SK-N-SH treated with all-trans-retinoic acid at 6 μM for 48 hours (cell line): ENCODE results near the gene FXYD4.

ENCODE experiments used
- ATAC-seq: fragments of 200-7000 bp; cut with Tn5 transposase; 3 replicates; pipeline ENCODE4 v1.9.1; 2020; ENCODE audit warnings: mild to moderate bottlenecking, moderate library complexity
- BACH2 ChIP-seq: fragments of 250-450 bp; sonication (Bioruptor Pico); IDR thresholded peaks from 2 replicates; pipeline ENCODE4 v1.9.0; 2021; ENCODE audit warnings: mild to moderate bottlenecking, borderline replicate concordance
- CSDC2 ChIP-seq: fragments of 250-450 bp; sonication (Bioruptor Pico); IDR thresholded peaks from 2 replicates; pipeline ENCODE4 v1.5.0; 2020; ENCODE audit warnings: mild to moderate bottlenecking, moderate library complexity
- CSRNP3 ChIP-seq: fragments of 250-450 bp; sonication (Bioruptor Pico); IDR thresholded peaks from 2 replicates; pipeline ENCODE4 v1.5.1; 2021; ENCODE audit warnings: mild to moderate bottlenecking, moderate library complexity
- ESRRG ChIP-seq: fragments of 250-450 bp; sonication (Bioruptor Pico); IDR thresholded peaks from 2 replicates; pipeline ENCODE4 v1.6.1; 2021; ENCODE audit warnings: mild to moderate bottlenecking
- GLIS3 ChIP-seq: fragments of 250-450 bp; sonication (Bioruptor Pico); IDR thresholded peaks from 2 replicates; pipeline ENCODE4 v1.5.0; 2020; ENCODE audit warnings: mild to moderate bottlenecking, moderate library complexity
- ISL1 ChIP-seq: fragments of 250-450 bp; sonication (Bioruptor Pico); IDR thresholded peaks from 2 replicates; pipeline ENCODE4 v2.1.2; 2022; ENCODE audit warnings: mild to moderate bottlenecking, moderate library complexity
- OSR1 ChIP-seq: fragments of 250-450 bp; sonication (Bioruptor Pico); IDR thresholded peaks from 2 replicates; pipeline ENCODE4 v1.8.0; 2022; ENCODE audit warnings: moderate library complexity, mild to moderate bottlenecking, inconsistent platforms
- PATZ1 ChIP-seq: fragments of 250-450 bp; sonication (Bioruptor Pico); IDR thresholded peaks from 2 replicates; pipeline ENCODE4 v1.8.0; 2020; ENCODE audit warnings: mild to moderate bottlenecking, moderate library complexity, borderline replicate concordance
- POU6F1 ChIP-seq: fragments of 250-450 bp; sonication (Bioruptor Pico); IDR thresholded peaks from 2 replicates; pipeline ENCODE4 v1.8.0; 2021; ENCODE audit warnings: low read depth, mild to moderate bottlenecking, moderate library complexity, borderline replicate concordance
- PPARA ChIP-seq: fragments of 250-450 bp; sonication (Bioruptor Pico); IDR thresholded peaks from 2 replicates; pipeline ENCODE4 v1.5.0; 2020; ENCODE audit warnings: mild to moderate bottlenecking, borderline replicate concordance
- RARB ChIP-seq: fragments of 250-450 bp; sonication (Bioruptor Pico); IDR thresholded peaks from 2 replicates; pipeline ENCODE4 v1.8.0; 2021; ENCODE audit warnings: mild to moderate bottlenecking, moderate library complexity
- SNAI2 ChIP-seq: fragments of 250-450 bp; sonication (Bioruptor Pico); IDR thresholded peaks from 2 replicates; pipeline ENCODE4 v1.5.0; 2020; ENCODE audit warnings: mild to moderate bottlenecking, moderate library complexity
- TCF4 ChIP-seq: fragments of 250-450 bp; sonication (Bioruptor Pico); IDR thresholded peaks from 2 replicates; pipeline ENCODE4 v1.8.0; 2021; ENCODE audit warnings: mild to moderate bottlenecking, moderate library complexity, borderline replicate concordance
- TOX ChIP-seq: fragments of 250-450 bp; sonication (Bioruptor Pico); IDR thresholded peaks from 2 replicates; pipeline ENCODE4 v1.8.0; 2021; ENCODE audit warnings: mild to moderate bottlenecking, moderate library complexity, borderline replicate concordance
- ZC3H10 ChIP-seq: fragments of 250-450 bp; sonication (Bioruptor Pico); IDR thresholded peaks from 2 replicates; pipeline ENCODE4 v1.5.1; 2021; ENCODE audit warnings: mild to moderate bottlenecking, moderate library complexity
- ZFP3 ChIP-seq: fragments of 250-450 bp; sonication (Bioruptor Pico); IDR thresholded peaks from 2 replicates; pipeline ENCODE4 v1.5.0; 2020; ENCODE audit warnings: mild to moderate bottlenecking, moderate library complexity
- ZFP30 ChIP-seq: fragments of 450-650 bp; formaldehyde crosslinking; IDR thresholded peaks from 2 replicates; pipeline ENCODE4 v1.5.0; 2022; ENCODE audit warnings: mild to moderate bottlenecking, moderate library complexity
- ZNF565 ChIP-seq: fragments of 450-650 bp; formaldehyde crosslinking; conservative IDR thresholded peaks from 2 replicates; pipeline ENCODE4 v1.5.0; 2020; ENCODE audit warnings: low read depth, mild to moderate bottlenecking, moderate library complexity
- ZNF70 ChIP-seq: fragments of 450-650 bp; formaldehyde crosslinking; IDR thresholded peaks from 2 replicates; pipeline ENCODE4 v1.5.0; 2020; ENCODE audit warnings: mild to moderate bottlenecking, moderate library complexity
- ZNF8 ChIP-seq: fragments of 450-650 bp; formaldehyde crosslinking; IDR thresholded peaks from 2 replicates; pipeline ENCODE4 v1.5.0; 2020; ENCODE audit warnings: mild to moderate bottlenecking, moderate library complexity
- TF ChIP-seq, protein P1 (sequence below): fragments of 250-450 bp; sonication (Bioruptor Pico); IDR thresholded peaks from 2 replicates; pipeline ENCODE4 v1.5.0; 2020; ENCODE audit warnings: mild to moderate bottlenecking, moderate library complexity

The FXYD4 gene

DNA sequence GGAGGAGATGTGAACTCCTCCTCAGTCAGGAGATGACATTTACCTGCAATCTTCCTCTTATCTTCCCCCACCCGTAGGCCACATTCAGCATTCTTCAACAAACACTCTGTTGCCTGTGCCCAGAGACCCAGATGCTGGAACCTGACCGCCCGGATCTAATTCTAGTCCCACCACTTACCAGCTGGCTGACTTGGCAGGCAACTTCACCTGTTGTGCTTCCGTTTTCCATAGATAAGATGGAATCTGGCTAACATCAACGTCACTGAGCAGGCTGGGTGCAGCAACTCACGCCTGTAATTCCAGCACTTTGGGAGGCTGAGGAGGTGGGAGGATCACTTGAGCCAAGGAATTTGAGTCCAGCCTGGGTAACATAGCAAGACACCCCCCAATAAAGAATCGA lies 21.3 kb upstream of the FXYD4 start:
- no peak for TF ChIP-seq PPARA
- peak; percentile 91 for TF ChIP-seq TCF4 (CRISPR knock-in tag)
- TF ChIP-seq SNAI2, result peak; percentile 97
- TF ChIP-seq ISL1, result peak; percentile 37
- TF ChIP-seq BACH2 (CRISPR knock-in tag), result no peak
- TF ChIP-seq ZC3H10 (CRISPR knock-in tag), result no peak
- TF ChIP-seq, protein P1, sequence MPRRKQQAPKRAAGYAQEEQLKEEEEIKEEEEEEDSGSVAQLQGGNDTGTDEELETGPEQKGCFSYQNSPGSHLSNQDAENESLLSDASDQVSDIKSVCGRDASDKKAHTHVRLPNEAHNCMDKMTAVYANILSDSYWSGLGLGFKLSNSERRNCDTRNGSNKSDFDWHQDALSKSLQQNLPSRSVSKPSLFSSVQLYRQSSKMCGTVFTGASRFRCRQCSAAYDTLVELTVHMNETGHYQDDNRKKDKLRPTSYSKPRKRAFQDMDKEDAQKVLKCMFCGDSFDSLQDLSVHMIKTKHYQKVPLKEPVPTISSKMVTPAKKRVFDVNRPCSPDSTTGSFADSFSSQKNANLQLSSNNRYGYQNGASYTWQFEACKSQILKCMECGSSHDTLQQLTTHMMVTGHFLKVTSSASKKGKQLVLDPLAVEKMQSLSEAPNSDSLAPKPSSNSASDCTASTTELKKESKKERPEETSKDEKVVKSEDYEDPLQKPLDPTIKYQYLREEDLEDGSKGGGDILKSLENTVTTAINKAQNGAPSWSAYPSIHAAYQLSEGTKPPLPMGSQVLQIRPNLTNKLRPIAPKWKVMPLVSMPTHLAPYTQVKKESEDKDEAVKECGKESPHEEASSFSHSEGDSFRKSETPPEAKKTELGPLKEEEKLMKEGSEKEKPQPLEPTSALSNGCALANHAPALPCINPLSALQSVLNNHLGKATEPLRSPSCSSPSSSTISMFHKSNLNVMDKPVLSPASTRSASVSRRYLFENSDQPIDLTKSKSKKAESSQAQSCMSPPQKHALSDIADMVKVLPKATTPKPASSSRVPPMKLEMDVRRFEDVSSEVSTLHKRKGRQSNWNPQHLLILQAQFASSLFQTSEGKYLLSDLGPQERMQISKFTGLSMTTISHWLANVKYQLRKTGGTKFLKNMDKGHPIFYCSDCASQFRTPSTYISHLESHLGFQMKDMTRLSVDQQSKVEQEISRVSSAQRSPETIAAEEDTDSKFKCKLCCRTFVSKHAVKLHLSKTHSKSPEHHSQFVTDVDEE (CRISPR knock-in tag), result peak; percentile 94
- no peak for TF ChIP-seq GLIS3 (CRISPR knock-in tag)
- no peak for TF ChIP-seq ZFP30 (CRISPR knock-in tag)
- no peak for ATAC-seq

- ATAC-seq, result no peak; the same call in 2 of the 3 replicates
- TF ChIP-seq POU6F1 (CRISPR knock-in tag) (no peak), ZNF8 (no peak), CSRNP3 (CRISPR knock-in tag) (no peak), RARB (CRISPR knock-in tag) (no peak), ISL1 (no peak), TCF4 (CRISPR knock-in tag) (no peak), CSDC2 (CRISPR knock-in tag) (no peak), ZNF565 (CRISPR knock-in tag) (no peak)
Measured at GRCh38 chr10:43350686-43351085, 20.8 kb upstream of the FXYD4 start.

DNA sequence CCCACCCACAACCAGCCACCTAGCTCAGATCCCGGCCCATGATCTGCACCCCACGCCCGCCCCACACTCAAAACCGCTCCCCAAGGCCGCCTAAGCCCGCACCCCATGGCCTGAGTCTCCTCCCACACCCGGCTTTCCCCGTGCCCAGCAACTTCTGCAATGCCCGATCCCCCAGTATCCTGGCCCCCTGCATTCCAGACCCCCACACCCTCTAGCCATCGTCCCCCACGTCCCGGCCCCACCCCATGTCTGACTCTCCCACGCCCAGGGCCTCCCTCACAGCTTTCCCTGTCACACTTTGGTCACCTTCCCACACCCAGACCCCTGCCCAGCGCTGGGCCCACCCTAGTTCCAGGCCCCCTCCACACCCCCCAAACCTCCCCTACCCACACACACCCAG lies 20.1 kb upstream of the FXYD4 start:
- ATAC-seq, result no peak
- TF ChIP-seq SNAI2, result no peak
- no peak for TF ChIP-seq ZNF70
- TF ChIP-seq POU6F1 (CRISPR knock-in tag), result no peak
- no peak for TF ChIP-seq ZC3H10 (CRISPR knock-in tag)
- TF ChIP-seq RARB (CRISPR knock-in tag), result no peak
- TF ChIP-seq ISL1, result no peak
- TF ChIP-seq CSDC2 (CRISPR knock-in tag), result no peak
- TF ChIP-seq ZFP30 (CRISPR knock-in tag), result no peak
- no peak for TF ChIP-seq ESRRG
- no peak for TF ChIP-seq ZNF565 (CRISPR knock-in tag)
- TF ChIP-seq, all 23 proteins: peak for 0

DNA sequence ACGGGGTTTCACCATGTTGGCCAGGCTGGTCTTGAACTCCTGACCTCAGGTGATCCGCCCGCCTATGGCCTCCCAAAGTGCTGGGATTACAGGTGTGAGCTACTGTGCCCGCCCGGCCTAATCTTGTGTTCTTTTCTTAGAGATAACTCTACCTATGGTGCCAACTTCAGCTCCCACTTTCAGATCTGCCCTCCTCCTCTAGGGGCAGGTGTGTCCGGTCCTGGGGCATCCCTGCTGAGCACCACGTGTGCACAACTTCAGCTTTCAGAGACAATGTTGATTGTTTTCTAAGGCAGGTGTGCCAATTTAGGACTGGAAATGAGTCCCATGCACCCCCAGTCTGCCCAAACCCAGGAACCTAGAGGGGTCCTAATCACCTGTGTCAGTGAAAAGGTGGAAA lies 18.5 kb upstream of the FXYD4 start:
- no peak for ATAC-seq
- TF ChIP-seq TCF4 (CRISPR knock-in tag) (no peak), CSDC2 (CRISPR knock-in tag) (no peak), OSR1 (CRISPR knock-in tag) (no peak), TOX (CRISPR knock-in tag) (no peak), GLIS3 (CRISPR knock-in tag) (no peak), ZFP3 (CRISPR knock-in tag) (no peak), ZNF8 (no peak), PATZ1 (CRISPR knock-in tag) (no peak)
